Measurements from ENCODE around the gene ANXA8.
"Not testable (repeated sequence)": the region's sequence is repeated elsewhere in the genome, so short reads cannot be mapped to it uniquely, and the experiment has no call there.

ANXA8 gene

GRCh38 chr10:47483923-47484322 is at the start of gene ANXA8:
TSS of gene ANXA8 (minus strand) at chr10:47484115. CDS start at chr10:47483933, 182 bp downstream.
- H3K4me3 ChIP-seq (ENCODE audit: low read depth, low read length): not testable (repeated sequence)

- H3K4me3 ChIP-seq (ENCODE audit: low read depth, low read length): not testable (repeated sequence)
Observed at GRCh38 chr10:47523475-47523874, 39.6 kb upstream of the ANXA8 start, which contains the start of gene AGAP9. TSS of gene AGAP9 (minus strand) at chr10:47523638. CDS start at chr10:47523526, 112 bp downstream.

GRCh38 chr10:47502313-47502712 is 18.4 kb upstream of the ANXA8 start:
- not testable (repeated sequence) for H3K4me3 ChIP-seq (ENCODE audit: low read depth, low read length)

DNA sequence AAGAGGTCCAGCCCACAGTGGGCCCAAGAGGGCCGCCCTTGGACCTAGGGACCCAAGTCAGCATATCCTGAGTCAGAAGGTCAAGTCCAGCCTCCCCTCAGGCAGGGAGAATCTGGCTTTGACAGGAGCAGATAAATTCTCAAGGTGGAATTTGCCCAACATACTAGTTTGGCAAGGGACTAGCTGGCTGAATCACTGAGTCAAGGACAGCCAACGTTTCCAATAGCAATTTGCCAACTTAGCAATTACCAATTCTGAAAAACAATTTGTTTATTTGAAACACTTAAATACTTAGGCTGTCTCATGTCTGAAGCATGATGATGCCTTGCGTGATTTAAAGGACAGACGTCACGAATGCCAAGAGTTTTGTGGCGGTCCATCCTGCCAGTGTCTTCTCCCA is 10.3 kb upstream of the ANXA8 start:
- H3K4me3 ChIP-seq (ENCODE audit: low read depth, low read length): not testable (repeated sequence)

- H3K4me3 ChIP-seq (ENCODE audit: low read depth, low read length): not testable (repeated sequence)
Observed at GRCh38 chr10:47491600-47491999, 7.7 kb upstream of the ANXA8 start, which contains the start of gene FAM25G. TSS of gene FAM25G (minus strand) at chr10:47491700. CDS start at chr10:47491674, 26 bp downstream.

DNA sequence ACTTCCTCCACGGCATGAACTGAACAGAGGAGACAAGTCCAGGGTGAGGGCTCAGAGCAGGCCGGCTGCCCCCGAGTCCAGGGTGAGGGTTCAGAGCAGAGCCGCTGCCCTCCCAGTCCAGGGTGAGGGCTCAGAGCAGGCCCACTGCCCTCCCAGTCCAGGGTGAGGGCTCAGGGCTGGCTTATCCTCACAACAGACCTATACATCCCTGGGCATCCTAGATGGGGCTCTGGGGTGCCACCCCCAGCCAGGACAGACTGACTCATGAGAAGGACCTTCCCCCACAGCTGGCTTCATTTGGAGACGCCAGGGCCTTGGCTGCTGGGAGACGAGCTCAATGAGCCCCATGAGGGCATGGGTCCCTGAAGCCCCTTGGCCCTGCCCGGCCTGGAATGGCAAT is 5.7 kb upstream of the ANXA8 start:
- H3K4me3 ChIP-seq (ENCODE audit: low read depth, low read length): not testable (repeated sequence)

- not testable (repeated sequence) for H3K4me3 ChIP-seq (ENCODE audit: low read depth, low read length)
Observed at GRCh38 chr10:47485943-47486342, 2.0 kb upstream of the ANXA8 start.

GRCh38 chr10:47484786-47485185 is 871 bp upstream of the ANXA8 start:
- not testable (repeated sequence) for H3K4me3 ChIP-seq (ENCODE audit: low read depth, low read length)

GRCh38 chr10:47482367-47482766 is 1.5 kb downstream of the ANXA8 start:
- H3K4me3 ChIP-seq (ENCODE audit: low read depth, low read length): not testable (repeated sequence)

GRCh38 chr10:47481768-47482181 is 2.1 kb downstream of the ANXA8 start:
- H3K4me3 ChIP-seq (ENCODE audit: low read depth, low read length): not testable (repeated sequence)

DNA sequence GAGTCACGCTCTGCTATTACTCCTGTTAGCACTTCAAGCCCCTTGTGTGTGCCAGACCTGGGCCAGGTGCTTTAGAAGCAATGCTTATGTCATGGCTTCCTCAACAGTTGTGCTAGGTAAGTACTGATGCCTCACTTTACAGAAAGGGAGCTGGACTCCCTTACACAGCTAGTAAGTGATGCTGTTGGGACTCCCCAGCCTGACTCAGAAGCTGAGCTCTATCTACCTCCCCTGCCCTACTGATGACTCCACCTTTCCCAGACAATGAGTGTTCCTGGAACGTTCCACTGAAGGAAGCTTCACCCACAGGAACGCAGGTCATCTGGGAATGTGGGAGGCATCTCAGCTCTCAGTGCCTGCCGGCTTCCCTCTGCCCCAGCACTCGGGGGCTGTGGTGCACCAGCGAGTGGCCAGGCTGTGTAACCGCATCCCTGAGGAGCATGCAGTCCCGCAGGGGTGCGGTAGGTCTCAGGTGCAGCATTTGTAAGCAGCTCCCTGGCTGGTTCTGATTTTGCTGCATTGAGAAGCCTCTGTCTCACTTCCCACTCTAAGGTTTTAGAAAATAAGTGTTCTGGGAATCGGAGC is 2.6 kb downstream of the ANXA8 start:
- not testable (repeated sequence) for H3K4me3 ChIP-seq (ENCODE audit: low read depth, low read length)

DNA sequence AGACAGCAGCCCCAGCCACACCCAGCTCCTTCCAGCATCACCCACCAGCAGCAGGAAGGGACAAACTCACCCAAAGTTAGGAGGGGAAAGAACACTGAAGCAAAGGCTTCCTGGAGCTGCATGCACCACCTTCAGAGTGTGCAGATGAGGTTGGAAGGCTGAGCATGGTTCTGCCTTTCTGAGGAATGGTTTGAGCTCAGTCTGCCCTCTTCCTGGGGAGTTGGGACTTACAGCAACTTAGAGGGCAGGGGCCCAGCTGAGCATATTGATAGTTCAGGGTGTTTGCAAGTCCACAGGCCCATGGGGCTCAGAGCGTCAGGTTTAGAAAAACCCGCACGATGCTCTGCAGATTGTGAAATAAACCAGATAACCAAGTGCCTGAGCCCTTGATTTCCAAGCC is 3.8 kb downstream of the ANXA8 start:
- H3K4me3 ChIP-seq (ENCODE audit: low read depth, low read length): not testable (repeated sequence)

DNA sequence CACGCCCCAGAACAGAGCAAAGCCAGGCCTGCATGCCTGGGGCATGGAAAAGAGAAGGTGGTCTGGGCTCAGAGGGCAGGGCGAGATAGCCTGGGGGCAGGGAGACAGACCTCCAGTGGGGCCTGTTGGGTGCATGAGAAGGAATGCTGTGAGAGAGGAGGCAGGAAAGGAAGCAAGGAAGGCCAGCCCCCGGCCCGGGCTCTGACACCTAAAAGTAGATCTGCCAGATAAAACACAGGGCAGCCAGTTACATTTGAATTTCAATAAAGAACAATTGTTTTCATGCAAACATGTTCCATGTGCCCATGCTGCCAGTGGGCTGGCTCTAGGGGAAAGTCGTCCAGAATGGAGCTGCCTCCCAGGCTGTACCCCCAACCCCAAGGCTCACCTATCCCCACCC is 5.8 kb downstream of the ANXA8 start:
- H3K4me3 ChIP-seq (ENCODE audit: low read depth, low read length): not testable (repeated sequence)

GRCh38 chr10:47477078-47477477 is 6.8 kb downstream of the ANXA8 start:
- H3K4me3 ChIP-seq (ENCODE audit: low read depth, low read length): not testable (repeated sequence)

DNA sequence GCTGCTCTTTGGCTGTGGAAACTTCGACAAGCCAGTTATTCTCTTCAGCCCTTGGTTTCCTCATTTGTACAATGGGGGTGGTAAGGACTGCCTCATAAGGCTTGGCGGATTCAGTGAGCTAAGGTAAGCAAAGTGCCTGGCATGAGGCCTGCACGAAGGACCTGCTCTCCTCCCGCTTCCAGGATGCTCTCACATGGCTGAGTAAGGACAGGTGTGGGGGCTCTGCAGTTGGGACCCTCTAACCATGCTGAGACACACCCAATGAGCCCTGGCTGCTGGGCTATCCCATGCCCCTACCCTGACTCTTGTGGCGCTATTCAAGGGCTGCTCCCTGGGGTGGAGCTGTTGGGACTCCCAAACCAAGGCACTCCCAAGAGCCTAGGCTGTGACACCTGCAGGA is 8.8 kb downstream of the ANXA8 start:
- H3K4me3 ChIP-seq (ENCODE audit: low read depth, low read length): not testable (repeated sequence)

GRCh38 chr10:47473516-47473915 is 10.4 kb downstream of the ANXA8 start:
- H3K4me3 ChIP-seq (ENCODE audit: low read depth, low read length): not testable (repeated sequence)

DNA sequence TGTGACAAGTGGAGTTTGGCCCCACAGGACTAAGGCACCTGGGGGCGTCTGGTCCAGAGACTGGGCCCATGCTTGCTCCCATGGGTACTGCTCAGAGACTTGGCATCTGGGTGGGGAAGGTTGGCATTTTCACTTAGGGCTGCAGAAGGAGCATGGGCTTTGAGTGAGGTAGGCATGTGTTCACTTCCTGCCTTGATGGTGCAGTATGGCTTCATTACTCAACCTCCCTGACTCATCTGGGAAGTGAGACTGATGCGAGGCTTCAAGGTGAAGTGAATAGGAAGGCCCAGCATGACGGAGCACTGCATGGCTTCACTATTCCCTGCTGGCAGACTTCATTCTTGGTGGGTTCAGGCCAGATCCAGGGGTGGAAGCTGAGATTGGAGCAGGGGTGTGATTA is 11.3 kb downstream of the ANXA8 start:
- not testable (repeated sequence) for H3K4me3 ChIP-seq (ENCODE audit: low read depth, low read length)

- H3K4me3 ChIP-seq (ENCODE audit: low read depth, low read length): not testable (repeated sequence)
Observed at GRCh38 chr10:47472072-47472471, 11.8 kb downstream of the ANXA8 start.

- H3K4me3 ChIP-seq (ENCODE audit: low read depth, low read length): not testable (repeated sequence)
Observed at GRCh38 chr10:47468731-47469528, 15.0 kb downstream of the ANXA8 start.

DNA sequence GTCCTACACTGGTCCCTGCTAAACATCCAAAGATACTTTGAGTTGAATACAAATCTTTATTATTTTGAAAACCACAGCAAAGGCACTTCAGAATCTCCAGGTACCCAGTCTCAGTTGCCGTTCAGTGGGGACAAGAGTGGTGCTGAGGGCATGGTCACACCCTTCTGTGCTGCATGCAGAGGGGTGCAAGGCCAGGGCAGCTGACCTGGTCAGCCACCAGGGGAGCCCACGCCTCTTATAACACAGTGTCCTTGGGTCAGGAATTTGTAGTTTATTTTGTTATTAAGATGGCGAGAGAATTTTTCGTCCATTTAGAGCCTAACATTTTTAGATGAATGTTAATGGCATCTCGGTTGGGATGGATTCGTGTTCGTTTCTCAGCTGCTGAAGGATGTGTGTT is 16.0 kb downstream of the ANXA8 start:
- H3K4me3 ChIP-seq (ENCODE audit: low read depth, low read length): not testable (repeated sequence)

- not testable (repeated sequence) for H3K4me3 ChIP-seq (ENCODE audit: low read depth, low read length)
Observed at GRCh38 chr10:47467458-47467857, 16.5 kb downstream of the ANXA8 start.

All from WI38 (cell line).